Measurements from ENCODE around the gene SMIM14.
"Not testable (repeated sequence)": the region's sequence is repeated elsewhere in the genome, so short reads cannot be mapped to it uniquely, and the experiment has no call there.

The SMIM14 gene

GRCh38 chr4:39638354-39639239 is at the start of gene SMIM14:
Gene SMIM14, minus strand, starts transcription at chr4:39638865. Its CDS starts 33,720 bp downstream, at chr4:39605145.
- peak; percentile 67 to 84 (median 77) for DNase-seq (ENCODE audit: low read depth in 2 of 3, low spot score in 2 of 3)

GRCh38 chr4:39687014-39687413 is 48.3 kb upstream of the SMIM14 start:
- no peak for DNase-seq (ENCODE audit: low read depth in 2 of 3, low spot score in 2 of 3)

GRCh38 chr4:39685990-39686389 is 47.3 kb upstream of the SMIM14 start:
- DNase-seq (ENCODE audit: low read depth in 2 of 3, low spot score in 2 of 3) = no peak

GRCh38 chr4:39682138-39682537 is 43.5 kb upstream of the SMIM14 start:
- no peak for DNase-seq (ENCODE audit: low read depth in 2 of 3, low spot score in 2 of 3)

- not testable (repeated sequence) for DNase-seq (ENCODE audit: low read depth in 2 of 3, low spot score in 2 of 3)
Observed at GRCh38 chr4:39681003-39681402, 42.3 kb upstream of the SMIM14 start.

GRCh38 chr4:39675681-39676080 is 37.0 kb upstream of the SMIM14 start:
- DNase-seq (ENCODE audit: low read depth in 2 of 3, low spot score in 2 of 3) = not testable (repeated sequence)

GRCh38 chr4:39670296-39670695 is 31.6 kb upstream of the SMIM14 start:
- not testable (repeated sequence) for DNase-seq (ENCODE audit: low read depth in 2 of 3, low spot score in 2 of 3)

GRCh38 chr4:39668887-39669286 is 30.2 kb upstream of the SMIM14 start:
- no peak for DNase-seq (ENCODE audit: low read depth in 2 of 3, low spot score in 2 of 3)

- DNase-seq (ENCODE audit: low read depth in 2 of 3, low spot score in 2 of 3) = no peak
Observed at GRCh38 chr4:39667706-39668105, 29.0 kb upstream of the SMIM14 start.

- DNase-seq (ENCODE audit: low read depth in 2 of 3, low spot score in 2 of 3) = no peak
Observed at GRCh38 chr4:39664828-39665731, 26.4 kb upstream of the SMIM14 start.

GRCh38 chr4:39662683-39663082 is 24.0 kb upstream of the SMIM14 start:
- no peak for DNase-seq (ENCODE audit: low read depth in 2 of 3, low spot score in 2 of 3)

GRCh38 chr4:39660757-39661156 is 22.1 kb upstream of the SMIM14 start:
- no peak for DNase-seq (ENCODE audit: low read depth in 2 of 3, low spot score in 2 of 3)

GRCh38 chr4:39660045-39660444 is 21.4 kb upstream of the SMIM14 start:
- no peak for DNase-seq (ENCODE audit: low read depth in 2 of 3, low spot score in 2 of 3)

- no peak for DNase-seq (ENCODE audit: low read depth in 2 of 3, low spot score in 2 of 3)
Observed at GRCh38 chr4:39658756-39659155, 20.1 kb upstream of the SMIM14 start.

- DNase-seq (ENCODE audit: low read depth in 2 of 3, low spot score in 2 of 3) = no peak
Observed at GRCh38 chr4:39657465-39657864, 18.8 kb upstream of the SMIM14 start.

GRCh38 chr4:39656638-39657037 is 18.0 kb upstream of the SMIM14 start:
- DNase-seq (ENCODE audit: low read depth in 2 of 3, low spot score in 2 of 3) = not testable (repeated sequence)

- DNase-seq (ENCODE audit: low read depth in 2 of 3, low spot score in 2 of 3) = no peak
Observed at GRCh38 chr4:39655876-39656275, 17.2 kb upstream of the SMIM14 start.

GRCh38 chr4:39655211-39655610 is 16.5 kb upstream of the SMIM14 start:
- DNase-seq (ENCODE audit: low read depth in 2 of 3, low spot score in 2 of 3) = no peak

GRCh38 chr4:39651586-39651985 is 12.9 kb upstream of the SMIM14 start:
- not testable (repeated sequence) for DNase-seq (ENCODE audit: low read depth in 2 of 3, low spot score in 2 of 3)

GRCh38 chr4:39649639-39650265 is 11.1 kb upstream of the SMIM14 start:
- DNase-seq (ENCODE audit: low read depth in 2 of 3, low spot score in 2 of 3) = no peak

- DNase-seq (ENCODE audit: low read depth in 2 of 3, low spot score in 2 of 3) = no peak
Observed at GRCh38 chr4:39648827-39649558, 10.3 kb upstream of the SMIM14 start.
